ENCODE data around the gene SMYD3. TPM values are rescaled to one million over a fixed set of nuclear protein-coding genes. Genes with fewer than 3 reads are reported as not detected.

The SMYD3 gene
- total and polyA plus RNA-seq, 10 of the 15 experiments (the other 5 are each of a cell fraction or from before 2014, with no cell fraction given), result 18.3 to 54.0 (median 24.8) TPM

DNA sequence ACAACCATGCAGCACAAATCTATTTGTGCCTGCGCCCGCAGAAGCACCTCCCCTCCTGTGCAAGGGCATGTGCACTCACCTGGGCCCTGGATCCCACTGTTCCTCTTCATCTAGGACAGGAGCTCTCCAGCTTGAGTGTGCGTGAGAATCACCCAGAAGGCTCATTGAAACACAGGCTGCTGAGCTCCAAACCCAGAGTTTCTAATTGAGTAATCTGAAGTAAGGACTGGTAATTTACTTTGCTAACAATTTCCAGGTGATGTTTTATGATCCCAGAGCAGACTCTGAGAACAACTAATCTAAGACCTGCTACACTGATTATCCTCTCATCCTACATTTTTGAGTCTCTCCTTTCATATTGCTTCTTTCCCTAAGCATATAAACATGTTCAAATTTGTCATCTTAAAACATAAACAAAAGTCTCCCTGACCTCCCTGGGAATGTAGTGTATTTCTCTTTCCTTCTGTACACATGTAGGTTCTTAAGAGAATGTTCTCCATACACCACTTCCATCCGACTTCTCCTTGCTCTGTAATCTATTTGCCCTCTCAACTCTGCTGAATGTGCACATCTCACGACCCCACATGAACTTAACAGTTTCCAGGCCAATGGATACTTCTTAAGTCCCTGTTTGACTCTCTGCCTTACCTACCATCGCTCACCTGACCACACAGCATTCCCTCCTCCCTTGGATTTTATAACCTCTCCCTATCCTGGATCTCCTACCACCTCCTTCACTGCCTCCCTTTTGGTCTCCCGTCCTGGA, 522.5 kb downstream of the SMYD3 start (continued):
- TF ChIP-seq, protein P1, sequence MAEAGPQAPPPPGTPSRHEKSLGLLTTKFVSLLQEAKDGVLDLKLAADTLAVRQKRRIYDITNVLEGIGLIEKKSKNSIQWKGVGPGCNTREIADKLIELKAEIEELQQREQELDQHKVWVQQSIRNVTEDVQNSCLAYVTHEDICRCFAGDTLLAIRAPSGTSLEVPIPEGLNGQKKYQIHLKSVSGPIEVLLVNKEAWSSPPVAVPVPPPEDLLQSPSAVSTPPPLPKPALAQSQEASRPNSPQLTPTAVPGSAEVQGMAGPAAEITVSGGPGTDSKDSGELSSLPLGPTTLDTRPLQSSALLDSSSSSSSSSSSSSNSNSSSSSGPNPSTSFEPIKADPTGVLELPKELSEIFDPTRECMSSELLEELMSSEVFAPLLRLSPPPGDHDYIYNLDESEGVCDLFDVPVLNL (IDR thresholded peaks at IDR 0.05; ENCODE audit: low read depth, low read length), result no peak
- no peak for TF ChIP-seq ZZZ3 (IDR thresholded peaks at IDR 0.05; ENCODE audit: control insufficient read depth, insufficient read length, low read depth)
- no peak for TF ChIP-seq GATAD2B (conservative IDR thresholded peaks at IDR 0.05; ENCODE audit: low read depth)
- no peak for TF ChIP-seq FOXK2 (IDR thresholded peaks at IDR 0.05)
- TF ChIP-seq RUNX3 (IDR thresholded peaks at IDR 0.05; ENCODE audit: low read length), result 0 out of 2 replicates have a peak, but pooled peaks have one; percentile 36
- peak; percentile 52 for TF ChIP-seq IKZF1 (conservative IDR thresholded peaks at IDR 0.05)
- no peak for TF ChIP-seq ZSCAN29 (IDR thresholded peaks at IDR 0.05)
- TF ChIP-seq JUNB (IDR thresholded peaks at IDR 0.05), result peak; percentile 73
- TF ChIP-seq IKZF2 (IDR thresholded peaks at IDR 0.05), result peak; percentile 25 to 47; a peak in 2 of 4 replicates
- no peak for TF ChIP-seq FOXM1 (IDR thresholded peaks at IDR 0.05; ENCODE audit: low read depth, low read length)
- TF ChIP-seq MTA2 (IDR thresholded peaks at IDR 0.05; ENCODE audit: low read depth), result peak; percentile 42; the same call in 1 of the 2 replicates
- no peak for TF ChIP-seq KLF5 (IDR thresholded peaks at IDR 0.05; ENCODE audit: partially characterized antibody)
- TF ChIP-seq, protein P2, sequence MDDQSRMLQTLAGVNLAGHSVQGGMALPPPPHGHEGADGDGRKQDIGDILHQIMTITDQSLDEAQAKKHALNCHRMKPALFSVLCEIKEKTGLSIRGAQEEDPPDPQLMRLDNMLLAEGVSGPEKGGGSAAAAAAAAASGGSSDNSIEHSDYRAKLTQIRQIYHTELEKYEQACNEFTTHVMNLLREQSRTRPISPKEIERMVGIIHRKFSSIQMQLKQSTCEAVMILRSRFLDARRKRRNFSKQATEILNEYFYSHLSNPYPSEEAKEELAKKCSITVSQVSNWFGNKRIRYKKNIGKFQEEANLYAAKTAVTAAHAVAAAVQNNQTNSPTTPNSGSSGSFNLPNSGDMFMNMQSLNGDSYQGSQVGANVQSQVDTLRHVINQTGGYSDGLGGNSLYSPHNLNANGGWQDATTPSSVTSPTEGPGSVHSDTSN (IDR thresholded peaks at IDR 0.05; ENCODE audit: insufficient replicate concordance, low read depth, low read length), result no peak
- no peak for TF ChIP-seq RELA (IDR thresholded peaks at IDR 0.05; ENCODE audit: borderline replicate concordance, partially characterized antibody)
- 0 out of 2 replicates have a peak, but pooled peaks have one; percentile 45 for TF ChIP-seq IRF4 (IDR thresholded peaks at IDR 0.05; ENCODE audit: low read depth, low read length)
- no peak for TF ChIP-seq TBL1XR1 (IDR thresholded peaks at IDR 0.05; ENCODE audit: low read depth, low read length)
- TF ChIP-seq POLR2A (IDR thresholded peaks at IDR 0.05; ENCODE audit: low read depth, low read length), result no peak
- no peak for TF ChIP-seq RB1 (IDR thresholded peaks at IDR 0.05; ENCODE audit: borderline replicate concordance)
- TF ChIP-seq NR2C2 (IDR thresholded peaks at IDR 0.05; ENCODE audit: borderline replicate concordance, control insufficient read depth, insufficient read length, low read depth), result no peak
